GM23338 (cell line): ENCODE data around the gene FAM43A.

Source experiments
- EZH2 ChIP-seq: fragments of 200-600 bp; sonication (generic); IDR thresholded peaks from one replicate; pipeline ENCODE4 v1.8.0; 2017; ENCODE audit warnings: antibody characterized with exemption, mild to moderate bottlenecking, low read depth; ENCODE audit not compliant: unreplicated experiment
- EZH2phosphoT487 ChIP-seq: fragments of 200-600 bp; sonication (generic); IDR thresholded peaks from one replicate; pipeline ENCODE4 v1.8.1; 2018; ENCODE audit warnings: antibody characterized with exemption; ENCODE audit not compliant: unreplicated experiment
- NANOG ChIP-seq: IDR thresholded peaks from 2 replicates; pipeline ENCODE4 v1.6.1; 2016; ENCODE audit warnings: antibody characterized with exemption, borderline replicate concordance
- POLR2AphosphoS5 ChIP-seq: IDR thresholded peaks from 2 replicates; pipeline ENCODE4 v1.6.1; 2016; ENCODE audit warnings: antibody characterized with exemption, low read depth
- TF ChIP-seq, protein P1 (sequence below), 2 experiments: fragments of 200-600 bp in 1 of 2; sonication (generic) in 1 of 2; conservative IDR thresholded peaks; 2 replicates each; pipeline versions ENCODE4 v1.5.1 to v1.6.1; 2016 to 2017; ENCODE audit warnings: antibody characterized with exemption in 2 of 2, low read depth in 2 of 2, mild to moderate bottlenecking in 2 of 2, moderate library complexity in 1 of 2
- TF ChIP-seq, protein P2 (sequence below): IDR thresholded peaks from one replicate; pipeline ENCODE4 v1.6.1; 2018; ENCODE audit warnings: antibody characterized with exemption; ENCODE audit not compliant: unreplicated experiment
- TF ChIP-seq, protein P3 (sequence below): fragments of 250-450 bp; sonication (Bioruptor Pico); IDR thresholded peaks from 2 replicates; pipeline ENCODE4 v1.5.0; 2020; ENCODE audit warnings: mild to moderate bottlenecking, moderate library complexity

DNA sequence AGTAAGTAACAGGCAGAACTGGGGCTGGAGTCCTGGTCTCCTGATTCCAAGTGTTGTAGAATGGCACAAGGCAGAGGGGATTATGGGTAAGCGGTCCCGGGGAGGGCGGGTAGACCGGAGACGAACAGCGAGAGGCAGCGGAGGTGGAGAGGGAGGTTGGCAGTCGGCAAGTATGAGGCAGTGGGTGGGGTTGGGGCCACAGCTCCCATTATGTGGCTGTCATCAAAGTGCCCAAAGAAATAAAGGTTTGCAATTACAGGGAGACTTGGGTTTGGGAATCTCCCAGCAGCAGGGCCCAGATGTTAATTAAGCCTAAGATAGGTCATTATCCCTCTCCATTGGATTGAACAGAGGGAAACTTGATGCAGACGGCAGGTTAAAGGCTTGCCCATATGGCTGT, 16.9 kb downstream of the FAM43A start:
- TF ChIP-seq EZH2 (no peak), EZH2phosphoT487 (no peak), POLR2AphosphoS5 (no peak), NANOG (no peak)
- TF ChIP-seq, protein P1, sequence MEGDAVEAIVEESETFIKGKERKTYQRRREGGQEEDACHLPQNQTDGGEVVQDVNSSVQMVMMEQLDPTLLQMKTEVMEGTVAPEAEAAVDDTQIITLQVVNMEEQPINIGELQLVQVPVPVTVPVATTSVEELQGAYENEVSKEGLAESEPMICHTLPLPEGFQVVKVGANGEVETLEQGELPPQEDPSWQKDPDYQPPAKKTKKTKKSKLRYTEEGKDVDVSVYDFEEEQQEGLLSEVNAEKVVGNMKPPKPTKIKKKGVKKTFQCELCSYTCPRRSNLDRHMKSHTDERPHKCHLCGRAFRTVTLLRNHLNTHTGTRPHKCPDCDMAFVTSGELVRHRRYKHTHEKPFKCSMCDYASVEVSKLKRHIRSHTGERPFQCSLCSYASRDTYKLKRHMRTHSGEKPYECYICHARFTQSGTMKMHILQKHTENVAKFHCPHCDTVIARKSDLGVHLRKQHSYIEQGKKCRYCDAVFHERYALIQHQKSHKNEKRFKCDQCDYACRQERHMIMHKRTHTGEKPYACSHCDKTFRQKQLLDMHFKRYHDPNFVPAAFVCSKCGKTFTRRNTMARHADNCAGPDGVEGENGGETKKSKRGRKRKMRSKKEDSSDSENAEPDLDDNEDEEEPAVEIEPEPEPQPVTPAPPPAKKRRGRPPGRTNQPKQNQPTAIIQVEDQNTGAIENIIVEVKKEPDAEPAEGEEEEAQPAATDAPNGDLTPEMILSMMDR (conservative IDR thresholded peaks at IDR 0.05; ENCODE audit: low read depth in 2 of 2) = no peak
- TF ChIP-seq, protein P2, sequence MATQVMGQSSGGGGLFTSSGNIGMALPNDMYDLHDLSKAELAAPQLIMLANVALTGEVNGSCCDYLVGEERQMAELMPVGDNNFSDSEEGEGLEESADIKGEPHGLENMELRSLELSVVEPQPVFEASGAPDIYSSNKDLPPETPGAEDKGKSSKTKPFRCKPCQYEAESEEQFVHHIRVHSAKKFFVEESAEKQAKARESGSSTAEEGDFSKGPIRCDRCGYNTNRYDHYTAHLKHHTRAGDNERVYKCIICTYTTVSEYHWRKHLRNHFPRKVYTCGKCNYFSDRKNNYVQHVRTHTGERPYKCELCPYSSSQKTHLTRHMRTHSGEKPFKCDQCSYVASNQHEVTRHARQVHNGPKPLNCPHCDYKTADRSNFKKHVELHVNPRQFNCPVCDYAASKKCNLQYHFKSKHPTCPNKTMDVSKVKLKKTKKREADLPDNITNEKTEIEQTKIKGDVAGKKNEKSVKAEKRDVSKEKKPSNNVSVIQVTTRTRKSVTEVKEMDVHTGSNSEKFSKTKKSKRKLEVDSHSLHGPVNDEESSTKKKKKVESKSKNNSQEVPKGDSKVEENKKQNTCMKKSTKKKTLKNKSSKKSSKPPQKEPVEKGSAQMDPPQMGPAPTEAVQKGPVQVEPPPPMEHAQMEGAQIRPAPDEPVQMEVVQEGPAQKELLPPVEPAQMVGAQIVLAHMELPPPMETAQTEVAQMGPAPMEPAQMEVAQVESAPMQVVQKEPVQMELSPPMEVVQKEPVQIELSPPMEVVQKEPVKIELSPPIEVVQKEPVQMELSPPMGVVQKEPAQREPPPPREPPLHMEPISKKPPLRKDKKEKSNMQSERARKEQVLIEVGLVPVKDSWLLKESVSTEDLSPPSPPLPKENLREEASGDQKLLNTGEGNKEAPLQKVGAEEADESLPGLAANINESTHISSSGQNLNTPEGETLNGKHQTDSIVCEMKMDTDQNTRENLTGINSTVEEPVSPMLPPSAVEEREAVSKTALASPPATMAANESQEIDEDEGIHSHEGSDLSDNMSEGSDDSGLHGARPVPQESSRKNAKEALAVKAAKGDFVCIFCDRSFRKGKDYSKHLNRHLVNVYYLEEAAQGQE = no peak
- TF ChIP-seq, protein P3, sequence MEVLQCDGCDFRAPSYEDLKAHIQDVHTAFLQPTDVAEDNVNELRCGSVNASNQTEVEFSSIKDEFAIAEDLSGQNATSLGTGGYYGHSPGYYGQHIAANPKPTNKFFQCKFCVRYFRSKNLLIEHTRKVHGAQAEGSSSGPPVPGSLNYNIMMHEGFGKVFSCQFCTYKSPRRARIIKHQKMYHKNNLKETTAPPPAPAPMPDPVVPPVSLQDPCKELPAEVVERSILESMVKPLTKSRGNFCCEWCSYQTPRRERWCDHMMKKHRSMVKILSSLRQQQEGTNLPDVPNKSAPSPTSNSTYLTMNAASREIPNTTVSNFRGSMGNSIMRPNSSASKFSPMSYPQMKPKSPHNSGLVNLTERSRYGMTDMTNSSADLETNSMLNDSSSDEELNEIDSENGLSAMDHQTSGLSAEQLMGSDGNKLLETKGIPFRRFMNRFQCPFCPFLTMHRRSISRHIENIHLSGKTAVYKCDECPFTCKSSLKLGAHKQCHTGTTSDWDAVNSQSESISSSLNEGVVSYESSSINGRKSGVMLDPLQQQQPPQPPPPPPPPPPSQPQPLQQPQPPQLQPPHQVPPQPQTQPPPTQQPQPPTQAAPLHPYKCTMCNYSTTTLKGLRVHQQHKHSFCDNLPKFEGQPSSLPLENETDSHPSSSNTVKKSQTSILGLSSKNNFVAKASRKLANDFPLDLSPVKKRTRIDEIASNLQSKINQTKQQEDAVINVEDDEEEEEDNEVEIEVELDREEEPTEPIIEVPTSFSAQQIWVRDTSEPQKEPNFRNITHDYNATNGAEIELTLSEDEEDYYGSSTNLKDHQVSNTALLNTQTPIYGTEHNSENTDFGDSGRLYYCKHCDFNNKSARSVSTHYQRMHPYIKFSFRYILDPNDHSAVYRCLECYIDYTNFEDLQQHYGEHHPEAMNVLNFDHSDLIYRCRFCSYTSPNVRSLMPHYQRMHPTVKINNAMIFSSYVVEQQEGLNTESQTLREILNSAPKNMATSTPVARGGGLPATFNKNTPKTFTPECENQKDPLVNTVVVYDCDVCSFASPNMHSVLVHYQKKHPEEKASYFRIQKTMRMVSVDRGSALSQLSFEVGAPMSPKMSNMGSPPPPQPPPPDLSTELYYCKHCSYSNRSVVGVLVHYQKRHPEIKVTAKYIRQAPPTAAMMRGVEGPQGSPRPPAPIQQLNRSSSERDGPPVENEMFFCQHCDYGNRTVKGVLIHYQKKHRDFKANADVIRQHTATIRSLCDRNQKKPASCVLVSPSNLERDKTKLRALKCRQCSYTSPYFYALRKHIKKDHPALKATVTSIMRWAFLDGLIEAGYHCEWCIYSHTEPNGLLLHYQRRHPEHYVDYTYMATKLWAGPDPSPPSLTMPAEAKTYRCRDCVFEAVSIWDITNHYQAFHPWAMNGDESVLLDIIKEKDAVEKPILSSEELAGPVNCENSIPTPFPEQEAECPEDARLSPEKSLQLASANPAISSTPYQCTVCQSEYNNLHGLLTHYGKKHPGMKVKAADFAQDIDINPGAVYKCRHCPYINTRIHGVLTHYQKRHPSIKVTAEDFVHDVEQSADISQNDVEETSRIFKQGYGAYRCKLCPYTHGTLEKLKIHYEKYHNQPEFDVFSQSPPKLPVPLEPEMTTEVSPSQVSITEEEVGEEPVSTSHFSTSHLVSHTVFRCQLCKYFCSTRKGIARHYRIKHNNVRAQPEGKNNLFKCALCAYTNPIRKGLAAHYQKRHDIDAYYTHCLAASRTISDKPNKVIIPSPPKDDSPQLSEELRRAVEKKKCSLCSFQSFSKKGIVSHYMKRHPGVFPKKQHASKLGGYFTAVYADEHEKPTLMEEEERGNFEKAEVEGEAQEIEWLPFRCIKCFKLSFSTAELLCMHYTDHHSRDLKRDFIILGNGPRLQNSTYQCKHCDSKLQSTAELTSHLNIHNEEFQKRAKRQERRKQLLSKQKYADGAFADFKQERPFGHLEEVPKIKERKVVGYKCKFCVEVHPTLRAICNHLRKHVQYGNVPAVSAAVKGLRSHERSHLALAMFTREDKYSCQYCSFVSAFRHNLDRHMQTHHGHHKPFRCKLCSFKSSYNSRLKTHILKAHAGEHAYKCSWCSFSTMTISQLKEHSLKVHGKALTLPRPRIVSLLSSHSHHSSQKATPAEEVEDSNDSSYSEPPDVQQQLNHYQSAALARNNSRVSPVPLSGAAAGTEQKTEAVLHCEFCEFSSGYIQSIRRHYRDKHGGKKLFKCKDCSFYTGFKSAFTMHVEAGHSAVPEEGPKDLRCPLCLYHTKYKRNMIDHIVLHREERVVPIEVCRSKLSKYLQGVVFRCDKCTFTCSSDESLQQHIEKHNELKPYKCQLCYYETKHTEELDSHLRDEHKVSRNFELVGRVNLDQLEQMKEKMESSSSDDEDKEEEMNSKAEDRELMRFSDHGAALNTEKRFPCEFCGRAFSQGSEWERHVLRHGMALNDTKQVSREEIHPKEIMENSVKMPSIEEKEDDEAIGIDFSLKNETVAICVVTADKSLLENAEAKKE (CRISPR knock-in tag) = no peak
